K562 (cell line): ENCODE measurements around the gene IQGAP3. TPM values are rescaled to one million over a fixed set of nuclear protein-coding genes. Genes with fewer than 3 reads are reported as not detected.

ENCODE experiments used
- CBFB ChIP-seq: sonication (generic); formaldehyde crosslinking; IDR thresholded peaks from 2 replicates; pipeline ENCODE4 v1.4.0; 2020; ENCODE audit warnings: mild to moderate bottlenecking, missing genetic modification reagents
- CBX2 ChIP-seq: fragments of 200-600 bp; sonication (generic); IDR thresholded peaks from one replicate; pipeline ENCODE4 v1.6.1; 2012; ENCODE audit warnings: mild to moderate bottlenecking, low read length, inconsistent platforms; ENCODE audit not compliant: insufficient read depth, poor library complexity, severe bottlenecking
- CEBPB ChIP-seq: fragments of 450-650 bp; IDR thresholded peaks from 2 replicates; pipeline ENCODE4 v1.6.1; 2016; ENCODE audit warnings: missing genetic modification characterization, missing compliant biosample characterization
- CHCHD3 ChIP-seq: fragments of 250-450 bp; sonication (Bioruptor Pico); IDR thresholded peaks from 2 replicates; pipeline ENCODE4 v2.1.2; 2022; ENCODE audit warnings: mild to moderate bottlenecking
- CREB1 ChIP-seq, 2 experiments: sonication (generic) in 1 of 2; formaldehyde crosslinking in 1 of 2; IDR thresholded peaks; 2 replicates each; pipeline versions ENCODE4 v1.6.1 to v1.8.0; 2012 to 2022; ENCODE audit warnings: inconsistent platforms in 1 of 2, mild to moderate bottlenecking in 1 of 2, missing genetic modification reagents in 1 of 2, moderate library complexity in 1 of 2
- FOXA3 ChIP-seq, 2 experiments: fragments of 450-650 bp in 1 of 2; sonication (generic) in 1 of 2; formaldehyde crosslinking; IDR thresholded peaks in 1 of 2; conservative IDR thresholded peaks in 1 of 2; 2 replicates each; pipeline versions ENCODE4 v1.4.0 to v1.8.0; 2020 to 2022; ENCODE audit warnings: mild to moderate bottlenecking in 2 of 2, missing genetic modification reagents in 1 of 2
- HCFC1 ChIP-seq: IDR thresholded peaks from 2 replicates; pipeline ENCODE4 v1.6.1; 2012; ENCODE audit warnings: low read depth, low read length, improper control_type of control experiment
- HES1 ChIP-seq: fragments of 450-650 bp; IDR thresholded peaks from 2 replicates; pipeline ENCODE4 v1.6.1; 2016; ENCODE audit warnings: low read depth, mild to moderate bottlenecking, moderate library complexity
- HMBOX1 ChIP-seq: sonication (generic); IDR thresholded peaks from 2 replicates; pipeline ENCODE4 v1.6.1; 2016
- IRF9 ChIP-seq: fragments of 450-650 bp; IDR thresholded peaks from 2 replicates; pipeline ENCODE4 v1.6.1; 2016; ENCODE audit warnings: missing biosample characterization, missing genetic modification characterization
- MTA2 ChIP-seq: fragments of 450-650 bp; IDR thresholded peaks from 2 replicates; pipeline ENCODE4 v1.6.1; 2016; ENCODE audit warnings: low read depth
- NELFE ChIP-seq: IDR thresholded peaks from 2 replicates; pipeline ENCODE4 v1.6.1; 2011; ENCODE audit warnings: mild to moderate bottlenecking; ENCODE audit not compliant: insufficient read depth, insufficient read length
- NR0B1 ChIP-seq: fragments of 450-650 bp; IDR thresholded peaks from one replicate; pipeline ENCODE4 v1.6.1; 2018; ENCODE audit warnings: mild to moderate bottlenecking, moderate library complexity; ENCODE audit not compliant: partially characterized antibody
- SMARCB1 ChIP-seq: IDR thresholded peaks from 2 replicates; pipeline ENCODE4 v1.6.1; 2011; ENCODE audit warnings: improper control_type of control experiment, low read depth; ENCODE audit not compliant: insufficient read length
- TOE1 ChIP-seq, 2 experiments: fragments of 450-650 bp in 1 of 2; sonication (generic) in 1 of 2; formaldehyde crosslinking in 1 of 2; IDR thresholded peaks; 2 replicates each; pipeline versions ENCODE4 v1.7.1 to v1.8.0; 2016 to 2022; ENCODE audit warnings: borderline replicate concordance in 2 of 2, mild to moderate bottlenecking in 2 of 2, antibody characterized with exemption in 1 of 2, inconsistent platforms in 1 of 2, low read depth in 1 of 2, missing genetic modification reagents in 1 of 2, moderate library complexity in 1 of 2
- U2AF1 ChIP-seq: fragments of 200-400 bp; formaldehyde crosslinking; optimal IDR thresholded peaks from 2 replicates; pipeline ENCODE3; 2017; ENCODE audit warnings: mild to moderate bottlenecking, low read depth, low read length, moderate library complexity
- ZBTB2 ChIP-seq: fragments of 450-650 bp; IDR thresholded peaks from 2 replicates; pipeline ENCODE4 v1.6.1; 2016; ENCODE audit warnings: antibody characterized with exemption
- ZFP36 ChIP-seq: fragments of 150-350 bp; IDR thresholded peaks from 2 replicates; pipeline ENCODE4 v1.6.1; 2018; ENCODE audit warnings: low read length, low read depth; ENCODE audit not compliant: partially characterized antibody
- ZNF12 ChIP-seq: sonication (generic); formaldehyde crosslinking; IDR thresholded peaks from 2 replicates; pipeline ENCODE4 v1.4.0; 2020; ENCODE audit warnings: mild to moderate bottlenecking, missing genetic modification reagents
- ZNF444 ChIP-seq: fragments of 250-450 bp; sonication (Bioruptor Pico); IDR thresholded peaks from 2 replicates; pipeline ENCODE4 v1.4.0; 2020; ENCODE audit warnings: mild to moderate bottlenecking, moderate library complexity
- ZNF445 ChIP-seq: fragments of 250-450 bp; sonication (Bioruptor Pico); IDR thresholded peaks from 2 replicates; pipeline ENCODE4 v1.4.0; 2020; ENCODE audit warnings: low read depth, mild to moderate bottlenecking, moderate library complexity
- polyA plus RNA-seq, 8 experiments: library from polyadenylated mRNA; depleted of rRNA in 4 of 8; stranded (reverse) in 5 of 8; unstranded in 3 of 8; fragments of >200 nt; fragmentation: Nextera tagmentation in 2 of 8; fragmentation: Illumina TruSeq in 1 of 8; extraction: Ambion mirVana in 2 of 8; extraction: Trizol in 1 of 8; gene quantifications; 2 replicates each; pipeline versions ENCODE4 v1.2.1 to v1.2.3, GENCODE V29; 2011 to 2014; ENCODE audit warnings: inconsistent platforms in 1 of 8, missing spikeins in 1 of 8
- total RNA-seq, 7 experiments: library from RNA; depleted of rRNA in 6 of 7; stranded (reverse); fragments of >200 nt in 6 of 7; fragmentation: Illumina TruSeq in 2 of 7; extraction: Trizol in 2 of 7; gene quantifications; 2 replicates each; pipeline versions ENCODE4 v1.2.1 to v1.2.3, GENCODE V29; 2011 to 2021; ENCODE audit warnings: low replicate concordance in 1 of 7

The IQGAP3 gene
- total and polyA plus RNA-seq, 9 of the 15 experiments (the other 6 are each of a cell fraction or from before 2014, with no cell fraction given), result 1.4 to 16.6 (median 11.9) TPM

- TF ChIP-seq HES1, result peak; percentile 62; the same call in 1 of the 2 replicates
- no peak for TF ChIP-seq NELFE
- no peak; the same call in 1 of the 2 replicates for TF ChIP-seq CBFB (CRISPR knock-in tag)
- no peak for TF ChIP-seq ZNF445 (CRISPR knock-in tag)
- no peak for TF ChIP-seq HMBOX1
- TF ChIP-seq HCFC1, result peak; percentile 47; the same call in 1 of the 2 replicates
- TF ChIP-seq CREB1 (IDR thresholded peaks at IDR 0.05), result peak; percentile 97
- TF ChIP-seq CREB1 (CRISPR knock-in tag; IDR thresholded peaks at IDR 0.05), result peak; percentile 97
- TF ChIP-seq NR0B1, result no peak
- TF ChIP-seq ZNF444 (CRISPR knock-in tag), result no peak
- TF ChIP-seq CEBPB (tag), result no peak
- no peak for TF ChIP-seq U2AF1
- TF ChIP-seq IRF9, result no peak
- TF ChIP-seq CHCHD3, result no peak
- peak in 1 of 2 experiments; percentile 78; a peak in 2 of 4 replicates for TF ChIP-seq FOXA3 (CRISPR knock-in tag; conservative IDR thresholded peaks at IDR 0.05 in 1 of 2, IDR thresholded peaks at IDR 0.05 in 1 of 2)
- TF ChIP-seq TOE1 (IDR thresholded peaks at IDR 0.05; ENCODE audit: borderline replicate concordance), result peak; percentile 97
- TF ChIP-seq TOE1 (CRISPR knock-in tag; IDR thresholded peaks at IDR 0.05; ENCODE audit: borderline replicate concordance, low read depth), result no peak
- TF ChIP-seq ZNF12, result no peak
- TF ChIP-seq ZBTB2, result peak; percentile 45; the same call in 1 of the 2 replicates
- no peak for TF ChIP-seq ZFP36
- no peak for TF ChIP-seq CBX2
- no peak for TF ChIP-seq SMARCB1
- TF ChIP-seq MTA2, result no peak
Measured at GRCh38 chr1:156504821-156505678, 67.3 kb downstream of the IQGAP3 start (continued).
